SK-N-SH treated with all-trans-retinoic acid at 6 μM for 48 hours (cell line): Measurements from ENCODE around the gene SUCLA2.

Experiments
- ESRRG ChIP-seq: fragments of 250-450 bp; sonication (Bioruptor Pico); IDR thresholded peaks from 2 replicates; pipeline ENCODE4 v1.6.1; 2021; ENCODE audit warnings: mild to moderate bottlenecking
- ZFP30 ChIP-seq: fragments of 450-650 bp; formaldehyde crosslinking; IDR thresholded peaks from 2 replicates; pipeline ENCODE4 v1.5.0; 2022; ENCODE audit warnings: mild to moderate bottlenecking, moderate library complexity
- ZNF565 ChIP-seq: fragments of 450-650 bp; formaldehyde crosslinking; conservative IDR thresholded peaks from 2 replicates; pipeline ENCODE4 v1.5.0; 2020; ENCODE audit warnings: low read depth, mild to moderate bottlenecking, moderate library complexity

GRCh38 chr13:48028066-48028465, 27.0 kb upstream of the SUCLA2 start:
- TF ChIP-seq ZFP30 (CRISPR knock-in tag) (no peak), ESRRG (CRISPR knock-in tag) (no peak), ZNF565 (CRISPR knock-in tag) (no peak)
